GM11168 (cell line): Measurements from ENCODE around the gene DENND1A.
"Not testable (repeated sequence)": the region's sequence is repeated elsewhere in the genome, so short reads cannot be mapped to it uniquely, and the experiment has no call there.

Source experiments
- in situ Hi-C: fragments of 300-500 bp; cut with MboI; formaldehyde crosslinking; loops from one replicate; pipeline ENCODE4 v1.12.0; 2022; ENCODE audit warnings: low sequenced_read_pairs; ENCODE audit not compliant: unreplicated experiment

The DENND1A gene

DNA sequence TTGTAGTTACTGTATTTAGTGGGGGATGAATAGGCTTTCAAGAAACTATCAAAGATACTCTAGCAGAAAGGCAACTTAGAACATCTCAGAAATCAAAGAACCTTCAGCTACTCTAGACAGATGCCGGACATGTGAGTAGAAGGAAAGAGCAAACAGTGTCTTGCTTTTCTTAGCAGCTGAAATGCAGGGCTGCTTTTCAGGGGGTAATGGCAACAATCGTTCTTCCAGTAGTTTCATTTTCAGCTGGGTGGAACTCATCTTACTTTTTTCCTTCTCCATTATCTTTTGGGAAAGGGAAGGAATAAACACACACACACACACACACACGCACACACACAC, 292.4 kb downstream of the DENND1A start:
- in situ Hi-C loops = no loop called here

DNA sequence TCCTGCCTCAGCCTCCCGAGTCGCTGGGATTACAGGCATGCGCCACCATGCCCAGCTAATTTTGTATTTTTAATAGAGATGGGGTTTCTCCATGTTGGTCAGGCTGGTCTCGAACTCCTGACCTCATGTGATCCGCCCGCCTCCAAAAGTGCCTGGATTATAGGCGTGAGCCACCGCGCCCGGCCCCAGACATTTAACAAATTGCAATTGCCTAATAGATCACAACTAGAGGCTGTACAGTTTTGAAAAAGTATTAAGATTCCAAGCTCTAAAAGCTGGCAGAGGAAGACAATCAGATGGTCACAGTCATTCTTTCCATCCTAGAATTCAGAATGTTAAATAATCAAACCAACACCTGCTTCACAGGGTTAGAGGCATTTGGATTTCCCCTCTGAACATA, 293.1 kb downstream of the DENND1A start:
- in situ Hi-C loops = not testable (repeated sequence)

DNA sequence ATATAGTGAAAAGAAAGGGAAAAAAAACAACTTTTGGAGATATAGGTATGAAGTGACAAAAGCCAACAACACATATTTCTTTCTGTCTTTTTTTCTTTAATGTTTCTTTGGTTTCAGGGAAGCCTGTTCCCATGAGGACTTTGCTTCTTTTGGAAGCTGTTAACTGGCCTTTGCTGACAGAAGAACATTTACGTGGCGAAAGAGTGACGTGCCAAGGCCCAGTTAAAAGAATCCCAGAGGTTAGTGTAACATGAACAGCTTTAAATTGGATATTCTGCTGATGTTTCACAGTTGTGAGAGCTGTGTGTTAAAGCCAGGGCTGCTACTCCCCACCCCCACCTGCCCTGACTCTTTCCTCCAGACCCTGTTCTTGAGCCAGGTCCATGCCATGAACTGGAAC, 298.1 kb downstream of the DENND1A start:
- in situ Hi-C loops = no loop called here

DNA sequence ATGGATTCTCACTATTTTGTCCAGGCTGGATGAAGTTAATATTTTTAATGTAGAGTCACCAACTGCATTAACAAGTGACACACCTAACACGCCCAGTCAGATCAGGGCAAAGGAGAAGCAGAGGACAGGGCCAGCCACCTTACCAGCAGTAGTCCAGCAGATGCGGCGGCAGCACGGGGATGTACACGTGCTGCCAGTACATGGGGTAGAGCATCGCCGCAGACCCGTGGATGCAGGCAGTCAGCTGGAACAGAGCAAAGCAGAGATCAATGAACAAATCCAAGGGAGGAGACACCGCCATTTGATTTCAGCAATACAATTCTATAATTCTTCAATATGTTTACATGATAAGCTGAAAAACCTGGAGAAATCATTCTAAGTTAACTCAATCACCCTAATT, 299.7 kb downstream of the DENND1A start:
- in situ Hi-C loops = no loop called here

DNA sequence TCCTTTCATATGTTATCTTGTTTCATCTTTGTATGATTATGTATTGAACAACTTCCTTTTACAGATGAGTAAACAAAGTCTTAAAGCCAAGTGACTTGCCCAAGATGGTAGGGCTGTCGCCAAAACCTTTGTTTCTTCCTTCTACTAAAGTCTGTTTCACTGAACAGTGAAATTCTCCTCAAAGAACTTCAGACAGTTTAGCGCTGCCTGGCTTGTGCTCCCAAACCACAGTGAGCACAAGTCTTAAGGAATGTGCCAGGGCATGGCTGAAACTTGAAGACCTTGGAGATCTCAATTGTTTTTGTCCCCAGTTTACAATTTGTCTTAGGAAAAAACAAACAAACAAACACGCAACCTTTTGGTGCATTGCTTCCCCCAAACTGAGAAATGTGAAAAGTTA, 300.4 kb downstream of the DENND1A start:
- in situ Hi-C loops = no loop called here

DNA sequence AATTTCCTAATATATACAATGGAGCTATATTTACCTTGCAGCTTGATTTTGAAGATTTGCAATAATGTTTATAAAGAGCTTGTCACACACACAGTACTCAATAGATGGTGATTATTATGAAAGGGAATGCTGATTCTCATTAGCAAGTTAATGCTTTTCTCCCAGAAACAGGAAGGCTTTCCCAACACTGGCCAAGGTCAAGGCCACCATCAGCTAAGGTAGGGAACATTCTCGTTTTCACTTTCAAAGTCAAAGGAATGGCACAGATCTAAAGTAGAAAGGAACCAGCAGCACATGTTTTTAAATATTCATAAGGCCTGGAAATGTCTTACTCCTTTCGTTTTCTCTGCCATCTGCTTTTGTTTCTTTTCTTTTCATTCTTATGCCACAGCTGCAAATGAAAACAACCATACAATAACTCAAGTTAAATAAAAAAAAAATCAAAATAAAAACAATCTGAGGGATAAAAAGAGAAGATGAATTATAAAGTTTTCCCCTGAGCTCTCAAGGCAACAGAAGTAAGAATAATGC, 307.1 kb downstream of the DENND1A start:
- in situ Hi-C loops = no loop called here

DNA sequence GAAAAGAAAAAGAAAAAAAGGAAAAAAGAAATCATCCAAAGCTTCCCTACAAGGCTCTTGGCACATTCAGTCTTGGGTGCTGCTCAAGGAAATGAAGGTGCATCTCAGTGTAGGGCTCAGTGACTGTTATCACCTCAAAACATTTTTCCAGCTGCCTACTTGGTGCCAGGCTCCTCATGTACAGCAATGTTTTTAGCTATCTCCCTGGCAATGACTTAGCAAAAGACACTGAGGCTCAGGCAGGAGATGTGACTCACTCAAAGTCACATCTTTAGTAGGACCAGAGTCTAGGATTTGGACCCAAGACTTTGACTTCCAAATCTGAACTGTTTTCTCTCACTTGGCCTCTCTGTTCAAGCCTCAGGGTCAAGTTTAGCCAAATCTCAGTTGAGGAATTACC, 309.7 kb downstream of the DENND1A start:
- in situ Hi-C loops = no loop called here

DNA sequence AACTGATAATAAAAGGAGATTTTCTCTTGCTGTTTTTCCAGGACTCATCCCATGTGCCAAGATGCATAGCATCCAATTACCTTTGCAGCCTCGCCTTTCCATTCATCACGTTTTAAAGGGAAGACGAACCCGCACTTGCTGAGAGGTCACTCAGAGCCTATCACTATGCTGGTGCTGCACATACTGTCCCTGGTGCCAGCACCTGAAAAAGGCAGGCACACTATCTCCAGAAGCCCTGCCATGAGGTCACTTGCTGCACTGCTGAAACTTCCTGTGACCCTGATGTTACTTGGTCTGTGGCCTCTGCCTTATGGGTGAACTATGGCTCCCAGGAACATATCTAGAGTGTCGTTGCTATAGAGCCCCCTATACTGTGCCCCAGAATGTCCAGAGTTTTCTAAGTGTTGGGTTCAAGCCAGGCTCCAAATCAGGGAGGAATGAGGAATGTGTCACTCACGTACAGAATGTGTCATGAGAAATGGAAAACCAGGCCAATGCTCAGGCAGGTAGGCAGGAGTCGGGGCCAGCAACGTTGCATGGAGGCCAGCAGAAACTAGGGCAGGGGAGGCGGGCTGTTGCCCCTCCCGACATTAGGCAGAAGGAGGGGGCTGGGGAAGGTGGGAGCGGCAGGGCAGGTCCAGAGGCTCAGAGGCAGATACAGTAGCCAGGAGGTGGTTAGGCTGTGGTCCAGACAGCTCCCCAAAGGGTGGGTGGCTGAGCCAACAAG, 311.8 kb downstream of the DENND1A start:
- in situ Hi-C loops = no loop called here

DNA sequence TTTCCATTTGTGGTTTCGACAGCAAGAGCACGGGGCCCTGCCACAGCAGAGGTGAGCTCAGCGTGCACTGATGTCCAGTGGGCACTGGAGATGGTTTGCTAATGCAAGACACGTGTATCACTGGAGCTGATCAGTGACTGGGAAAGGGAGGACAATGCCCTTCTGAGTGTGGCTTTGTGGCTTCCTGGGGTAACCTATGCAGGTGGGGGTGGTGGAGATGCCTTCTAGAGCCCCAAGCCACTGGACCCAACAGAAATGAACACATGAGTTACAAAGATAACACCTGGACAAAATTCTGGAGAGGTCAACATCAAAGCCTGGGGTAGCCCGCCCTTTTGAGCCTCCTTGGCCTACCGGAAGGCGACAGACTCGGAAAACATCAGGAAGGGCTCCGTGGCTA, 312.6 kb downstream of the DENND1A start:
- in situ Hi-C loops = no loop called here

DNA sequence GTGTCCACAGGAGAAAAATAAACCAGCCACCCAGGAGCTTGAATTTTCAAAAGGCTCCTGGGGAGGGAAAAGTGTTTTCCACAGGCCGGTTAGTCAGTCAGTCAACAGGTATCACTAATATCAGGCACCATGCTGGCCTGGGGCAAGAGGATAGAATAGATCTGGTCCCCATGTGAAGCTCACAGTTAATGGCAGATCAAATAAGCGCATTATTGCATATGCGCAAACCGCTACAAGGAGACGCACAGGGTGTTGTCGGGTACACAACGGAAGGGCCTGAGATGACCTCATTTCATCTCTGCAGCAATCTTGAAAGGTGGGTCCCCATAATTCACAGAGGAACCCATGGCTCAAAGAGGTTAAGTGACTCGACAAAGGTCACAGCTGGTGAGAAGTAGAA, 313.2 kb downstream of the DENND1A start:
- in situ Hi-C loops = no loop called here

DNA sequence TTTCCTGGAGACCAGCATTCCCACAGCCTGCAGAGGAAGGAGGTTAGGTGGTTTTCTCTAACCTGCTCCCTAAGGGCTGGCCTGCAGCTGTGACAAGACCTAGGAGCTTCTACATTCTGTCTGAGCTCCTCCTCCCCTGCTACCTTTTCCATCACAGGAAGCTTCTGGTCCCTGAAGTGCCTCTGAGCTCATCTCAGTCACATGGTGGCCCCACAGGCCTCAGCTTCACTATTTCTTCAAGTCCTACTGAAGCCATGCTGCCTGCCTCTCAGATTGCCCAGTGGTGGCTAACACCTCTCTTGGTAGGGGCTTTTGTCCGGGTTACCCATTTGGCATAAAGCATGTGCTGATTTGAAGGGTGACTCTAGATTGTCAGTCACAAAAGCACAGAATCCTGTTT, 314.5 kb downstream of the DENND1A start:
- in situ Hi-C loops = no loop called here

DNA sequence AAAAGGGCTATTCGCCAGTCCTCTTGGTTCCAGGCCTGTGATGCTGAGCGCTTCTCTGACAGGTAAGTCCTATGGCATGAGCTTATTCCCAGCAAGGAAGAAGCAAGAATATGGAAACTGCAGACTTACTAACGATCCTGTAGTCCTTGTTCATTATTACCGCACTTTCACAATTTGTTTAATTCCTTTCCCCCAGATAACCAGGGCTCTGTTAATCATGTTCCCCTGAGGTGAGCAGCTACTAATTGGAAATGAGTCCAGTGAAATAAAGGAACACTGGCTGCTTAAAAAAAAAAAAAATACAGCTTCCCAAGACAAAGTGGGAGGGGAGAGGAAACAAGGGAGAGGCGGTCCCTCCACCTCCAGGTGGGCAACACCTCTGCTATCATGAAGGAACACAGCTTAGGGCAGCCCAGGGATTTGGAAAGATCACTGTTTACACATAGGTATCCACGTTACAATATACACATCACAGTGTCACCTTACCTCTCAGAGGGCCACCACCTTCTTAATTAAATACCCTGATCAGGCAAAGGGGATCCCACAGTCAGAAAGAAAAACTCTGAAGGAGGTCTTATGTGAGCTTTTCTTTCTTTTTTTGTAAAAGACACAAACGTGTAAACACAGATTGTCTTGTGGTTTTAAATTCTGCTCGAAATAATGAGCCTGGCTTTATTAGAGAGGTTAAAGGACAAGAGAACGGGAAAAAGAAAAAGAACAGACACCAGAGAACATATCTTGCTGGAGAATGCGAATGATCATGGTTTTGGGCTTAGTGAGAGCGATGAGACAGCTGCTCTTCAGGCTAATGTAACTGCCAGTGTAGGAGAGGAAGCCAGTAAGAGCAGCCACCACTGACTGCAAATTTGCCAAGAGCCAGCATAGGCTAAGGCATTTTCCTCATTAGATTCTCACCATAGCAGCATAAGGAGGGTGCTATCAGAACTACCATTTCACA, 315.3 kb downstream of the DENND1A start:
- in situ Hi-C loops = no loop called here

DNA sequence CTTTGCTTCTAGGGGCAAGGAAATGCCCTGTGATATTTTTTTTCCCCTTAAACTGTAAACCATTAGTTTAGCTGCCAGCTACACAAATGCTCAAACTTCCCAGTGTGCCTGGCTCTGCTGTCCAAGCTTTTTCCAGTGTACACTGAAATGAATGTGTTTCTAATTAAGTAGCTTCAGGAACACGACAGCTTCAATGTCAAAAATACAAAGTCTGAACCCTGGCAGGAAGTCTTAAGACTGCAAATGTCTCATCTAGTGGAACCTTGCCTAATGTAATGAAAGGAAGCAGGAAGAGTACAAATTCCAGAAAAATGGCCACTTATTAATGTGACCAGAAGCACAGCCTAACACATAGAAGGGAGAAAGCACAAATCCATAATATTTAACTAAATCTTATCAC, 318.7 kb downstream of the DENND1A start:
- in situ Hi-C loops = no loop called here

DNA sequence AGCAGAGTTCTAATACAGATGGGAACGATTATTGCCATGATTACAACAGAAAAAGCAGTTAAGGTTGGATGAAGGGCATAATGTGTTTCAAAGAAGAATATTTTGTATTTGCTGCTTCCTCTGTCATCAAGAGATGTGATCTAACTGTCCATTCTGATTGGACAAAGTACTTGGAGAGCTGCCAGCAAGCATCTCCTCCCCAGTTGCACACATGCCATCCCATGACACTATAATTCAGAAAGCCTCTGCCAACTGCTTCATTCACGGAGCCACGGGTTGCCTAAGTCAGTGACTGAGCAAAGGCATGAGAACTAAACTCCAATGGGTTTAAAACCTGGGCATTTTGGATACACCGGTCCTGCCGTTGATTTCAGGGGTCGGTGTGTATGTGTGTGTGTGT, 320.1 kb downstream of the DENND1A start:
- in situ Hi-C loops = no loop called here

DNA sequence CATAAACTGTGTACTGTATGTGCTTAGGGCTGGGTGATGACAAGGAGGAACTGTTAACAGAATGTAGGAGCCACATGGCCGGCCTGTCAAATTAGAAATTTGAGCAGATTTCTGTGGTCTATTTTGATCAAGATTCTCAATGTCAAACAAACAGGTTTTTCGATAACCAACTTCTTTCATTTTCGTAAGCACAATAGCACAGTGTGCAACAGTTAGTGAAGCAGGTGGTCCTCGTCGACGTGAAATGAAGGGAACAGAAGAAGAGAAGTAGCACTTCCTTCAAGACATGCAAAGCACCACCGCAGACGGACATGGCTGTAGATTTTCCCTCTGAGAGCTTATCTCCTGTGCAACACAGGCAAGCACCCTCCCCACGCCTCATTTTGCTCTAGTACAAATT, 321.8 kb downstream of the DENND1A start:
- in situ Hi-C loops = no loop called here

DNA sequence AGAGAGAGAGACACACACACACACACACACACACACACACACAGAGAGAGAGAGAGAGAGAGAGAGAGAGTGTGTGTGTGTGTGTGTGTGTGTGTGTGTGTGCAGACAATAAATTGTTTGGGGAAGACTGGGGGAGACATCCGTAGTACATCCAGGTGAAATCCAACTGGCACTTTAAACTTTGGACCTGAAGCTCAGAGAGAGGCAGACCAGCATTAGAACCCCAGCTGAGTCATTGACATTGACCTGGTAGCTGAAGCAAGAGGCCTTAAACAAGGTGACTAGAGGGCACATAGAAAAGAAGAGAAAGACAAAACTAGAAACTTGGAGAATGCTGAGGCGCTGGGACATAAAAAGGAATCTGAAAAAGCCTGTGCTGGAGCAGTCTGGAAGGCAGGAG, 322.4 kb downstream of the DENND1A start:
- in situ Hi-C loops = no loop called here

DNA sequence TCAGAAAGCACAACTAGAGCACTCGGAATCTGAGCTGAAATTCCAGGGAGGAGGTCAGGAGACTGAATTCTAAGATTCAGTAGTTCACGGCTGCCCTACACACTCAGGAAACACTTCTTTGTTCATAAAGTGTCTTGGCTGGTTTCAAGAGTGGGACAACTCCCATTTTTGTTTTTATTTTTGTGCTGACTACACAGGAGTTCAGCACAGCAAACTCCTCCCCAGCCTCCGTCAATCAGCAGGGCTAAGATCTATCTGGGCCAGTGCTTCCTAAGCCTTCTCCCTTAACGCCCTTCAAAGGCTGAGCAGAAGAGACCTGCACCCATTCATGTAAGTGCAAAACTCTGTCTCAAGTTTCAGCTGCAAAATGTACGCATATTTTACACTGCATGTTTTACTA, 323.8 kb downstream of the DENND1A start:
- in situ Hi-C loops = no loop called here

DNA sequence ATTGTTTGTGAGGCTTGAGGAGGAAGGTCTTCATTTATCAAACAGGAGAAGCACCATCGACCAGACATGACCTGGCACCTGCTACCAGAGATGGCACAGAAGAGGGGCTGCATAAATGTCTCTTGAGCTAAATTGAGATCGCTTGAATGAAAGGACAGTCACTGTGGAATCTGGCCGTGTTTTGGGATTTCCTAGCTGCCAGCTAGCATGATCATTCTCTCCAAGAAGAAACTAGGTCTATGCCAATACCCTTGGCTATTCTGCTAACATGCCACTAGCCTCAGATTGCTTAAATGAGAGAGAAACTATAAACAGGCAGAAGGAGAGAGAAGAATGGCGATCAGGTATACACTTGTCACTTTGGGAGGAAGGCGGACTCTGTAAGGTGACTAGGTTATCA, 324.6 kb downstream of the DENND1A start:
- in situ Hi-C loops = no loop called here

DNA sequence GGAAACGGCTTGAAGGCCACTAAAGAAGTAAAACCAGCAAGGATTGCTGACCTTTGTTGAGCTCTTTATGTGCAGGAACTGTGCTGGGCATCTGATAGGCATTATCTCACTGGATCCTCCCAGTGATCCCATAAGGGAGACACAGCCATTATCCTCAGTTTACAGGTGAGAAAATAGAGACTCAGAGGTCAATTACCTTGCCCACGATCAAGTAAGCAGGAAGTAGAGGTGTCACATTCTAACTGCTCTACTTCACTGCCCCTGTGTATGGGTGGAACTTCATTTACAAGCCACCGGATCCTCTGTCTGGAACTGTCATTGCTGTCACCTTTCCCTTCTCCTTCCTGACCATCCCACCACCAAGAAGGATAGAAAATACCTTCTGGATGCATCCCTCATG, 325.1 kb downstream of the DENND1A start:
- in situ Hi-C loops = no loop called here

DNA sequence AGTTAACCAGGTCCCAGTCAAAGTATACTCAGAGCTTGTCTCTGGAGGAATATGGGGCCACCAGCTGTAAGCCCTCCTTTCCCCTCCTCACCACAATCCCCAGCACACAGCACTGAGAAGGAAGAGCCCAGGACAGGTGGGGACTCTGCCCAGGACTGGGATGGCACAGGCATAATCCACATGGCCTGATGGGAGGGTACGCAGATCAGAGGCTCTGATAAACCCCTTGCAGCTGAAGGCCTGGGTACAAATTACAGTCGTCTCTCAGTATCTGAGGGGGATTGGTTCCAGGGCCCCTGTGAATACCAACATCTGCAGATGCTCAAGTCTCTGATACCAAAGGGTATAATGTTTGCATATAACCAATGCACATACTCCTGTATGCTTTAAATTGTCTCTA, 328.1 kb downstream of the DENND1A start:
- in situ Hi-C loops = no loop called here

DNA sequence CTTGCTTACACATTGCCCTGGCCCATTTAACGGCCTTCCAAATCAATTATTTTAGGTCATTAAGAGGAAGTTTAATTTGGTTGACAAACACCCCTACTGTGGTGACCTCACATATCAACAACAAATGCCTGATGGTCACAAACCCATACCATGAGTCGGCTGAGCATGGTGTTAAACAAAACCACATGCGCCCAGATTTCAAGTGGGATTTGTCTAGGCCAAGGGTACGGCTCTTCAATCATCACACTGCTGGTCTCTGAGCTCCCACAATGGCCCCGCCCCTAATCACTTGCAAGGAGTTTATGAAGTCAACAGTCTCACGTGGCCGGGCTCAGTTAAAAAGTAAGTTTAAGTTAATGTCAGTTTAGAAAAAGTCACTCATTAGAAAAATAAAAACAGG, 330.1 kb downstream of the DENND1A start:
- in situ Hi-C loops = no loop called here
